ENCODE measurements around the gene CAPN15.
"Not testable (repeated sequence)": the region's sequence is repeated elsewhere in the genome, so short reads cannot be mapped to it uniquely, and the experiment has no call there.

CAPN15 gene

DNA sequence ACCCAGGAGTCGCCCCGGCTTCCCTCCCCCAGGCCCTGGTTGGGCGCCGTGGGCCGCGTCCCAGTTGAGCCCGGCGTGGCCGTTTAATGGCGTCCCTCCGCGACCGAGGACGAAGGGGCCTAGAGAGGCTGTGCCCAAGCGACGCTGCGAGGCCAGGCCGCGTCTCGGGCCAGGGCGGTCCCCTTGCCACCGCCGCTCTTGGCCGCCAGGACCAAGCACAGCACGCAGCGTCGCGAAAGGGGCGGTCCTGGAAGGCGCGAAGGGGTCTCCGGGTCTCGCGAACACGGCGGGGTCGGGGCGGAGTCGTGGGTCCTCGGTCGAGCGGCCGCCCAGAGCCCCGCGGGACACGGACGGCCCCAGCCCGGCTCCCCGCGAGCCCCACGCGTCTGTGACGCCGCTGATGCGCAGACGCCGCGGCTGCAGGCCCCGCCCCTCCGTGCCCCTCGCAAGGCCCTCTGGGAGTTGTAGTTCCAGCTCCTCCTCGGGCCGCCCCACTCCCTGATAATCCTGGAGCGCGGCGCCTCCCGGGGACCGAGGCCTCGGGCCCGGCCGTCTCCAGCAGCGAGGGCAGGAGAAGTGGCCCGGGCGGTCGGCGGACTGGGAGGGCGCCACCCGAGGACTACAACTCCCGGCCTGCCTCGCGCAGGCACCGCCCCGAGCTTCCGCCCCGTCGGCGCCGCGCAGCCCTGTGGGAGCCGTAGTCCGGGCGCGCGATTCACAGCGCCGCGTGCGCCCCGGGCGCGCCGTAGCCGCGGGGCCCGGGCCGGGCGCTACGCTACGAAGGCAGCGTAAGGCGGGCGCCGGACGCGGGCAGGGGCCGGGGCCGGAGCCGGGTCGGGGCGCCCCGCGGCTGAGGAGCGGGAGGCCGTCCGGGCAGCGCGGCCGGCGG, at the start of gene CAPN15:
TSS of gene CAPN15 (plus strand) at position 698 of the 889 bp plus-strand sequence. CDS start 19,127 bp downstream, outside the sequence.
- DNase-seq: peak; percentile 83 to 86

DNA sequence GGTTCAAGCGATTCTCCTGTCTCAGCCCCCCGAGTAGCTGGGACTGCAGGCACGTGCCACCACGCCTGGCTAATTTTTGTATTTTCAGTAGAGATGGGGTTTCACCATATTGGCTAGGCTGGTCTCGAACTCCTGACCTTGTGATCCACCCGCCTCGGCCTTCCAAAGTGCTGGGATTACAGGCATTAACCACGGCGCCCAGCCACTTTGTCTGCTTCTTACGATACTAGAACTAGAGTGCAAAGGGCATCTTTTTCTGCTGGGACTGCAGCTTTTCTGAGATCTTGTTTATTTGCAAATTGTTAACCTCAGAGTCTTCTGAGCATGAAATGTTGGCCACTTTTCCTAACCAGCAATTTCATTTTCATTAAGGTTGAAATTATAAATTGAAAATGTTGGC, 49.2 kb upstream of the CAPN15 start:
- not testable (repeated sequence) for DNase-seq

DNA sequence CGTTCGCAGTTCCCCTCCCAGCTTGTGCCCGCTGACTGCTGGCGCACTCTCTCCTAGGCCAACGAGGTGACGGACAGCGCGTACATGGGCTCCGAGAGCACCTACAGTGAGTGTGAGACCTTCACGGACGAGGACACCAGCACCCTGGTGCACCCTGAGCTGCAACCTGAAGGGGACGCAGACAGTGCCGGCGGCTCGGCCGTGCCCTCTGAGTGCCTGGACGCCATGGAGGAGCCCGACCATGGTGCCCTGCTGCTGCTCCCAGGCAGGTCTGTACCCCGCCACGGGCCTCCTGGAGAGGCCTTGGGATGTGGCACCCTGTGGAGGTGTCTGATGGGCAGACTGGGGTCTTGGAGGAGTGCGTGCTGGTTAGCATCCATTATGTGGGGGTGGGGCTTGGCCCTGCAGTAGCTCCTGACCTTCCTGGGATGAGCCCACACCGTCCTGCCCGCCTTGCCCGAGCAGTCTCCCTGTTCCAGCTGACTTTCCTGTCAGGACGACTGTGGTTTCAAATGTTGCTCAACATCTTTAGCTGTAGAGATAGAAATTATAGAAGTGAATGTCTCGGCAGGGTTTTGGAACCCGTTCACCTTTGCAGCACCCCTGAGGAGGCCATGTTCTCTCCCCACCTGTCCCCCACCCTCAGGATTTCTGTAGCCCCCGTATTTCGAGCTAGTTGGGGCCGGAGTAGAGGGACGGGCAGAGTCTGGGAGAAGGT, 44.9 kb upstream of the CAPN15 start:
- DNase-seq: no peak

DNA sequence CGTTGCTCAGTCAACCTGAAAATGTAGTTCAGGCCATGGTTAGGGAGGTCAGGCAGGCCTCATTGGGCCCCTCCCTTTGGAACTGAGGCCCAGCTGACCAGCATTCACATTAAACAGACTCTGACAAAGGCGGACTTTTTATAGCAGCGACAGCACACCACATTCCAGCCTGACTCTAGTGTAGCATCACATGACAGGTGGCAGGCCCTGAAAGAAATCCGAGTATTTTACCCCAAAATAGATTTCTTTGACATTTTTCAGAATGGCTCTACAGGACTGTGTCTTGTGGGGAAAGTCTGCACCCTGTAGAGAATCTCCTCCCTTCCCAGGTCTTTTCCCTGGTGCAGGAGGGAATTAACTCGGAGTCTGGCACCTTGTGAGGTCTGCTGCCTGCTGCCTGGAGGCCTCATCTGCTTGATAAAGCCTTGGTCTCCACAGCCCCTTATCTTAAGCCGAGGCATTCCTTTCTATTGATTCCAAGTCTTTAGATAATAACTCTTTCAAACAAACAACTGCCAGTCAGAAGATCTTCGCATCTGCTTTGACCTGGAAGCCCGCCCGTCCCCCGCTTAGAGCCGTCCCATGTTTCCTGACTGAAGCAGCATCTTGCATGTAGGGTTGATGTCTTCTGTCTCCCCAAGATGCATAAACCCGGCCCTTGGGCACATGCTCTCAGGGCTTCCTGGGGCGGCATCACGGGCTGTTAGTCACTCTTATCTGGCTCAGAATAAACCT, 44.0 kb upstream of the CAPN15 start:
- no peak for DNase-seq

DNA sequence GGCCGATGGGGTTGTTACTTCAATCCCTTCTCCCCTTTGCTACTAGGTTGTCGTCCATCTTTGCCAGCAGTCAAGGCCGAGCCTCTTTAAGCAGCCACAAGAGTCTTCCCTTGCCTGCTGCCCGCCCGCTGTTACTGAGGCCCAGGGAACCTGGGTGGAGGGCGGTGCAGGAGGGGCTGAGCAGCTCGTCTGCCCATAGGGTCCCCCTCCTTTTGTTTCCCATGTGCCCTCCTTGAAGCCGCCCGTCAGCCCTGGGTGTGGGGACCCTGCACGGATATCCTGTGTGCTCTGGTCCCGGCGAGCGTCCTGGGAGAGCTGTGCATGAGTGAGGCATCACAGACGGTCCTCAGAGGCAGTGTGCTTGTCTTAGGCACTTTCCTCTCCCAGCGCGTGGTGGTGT, 37.9 kb upstream of the CAPN15 start:
- no peak for DNase-seq

DNA sequence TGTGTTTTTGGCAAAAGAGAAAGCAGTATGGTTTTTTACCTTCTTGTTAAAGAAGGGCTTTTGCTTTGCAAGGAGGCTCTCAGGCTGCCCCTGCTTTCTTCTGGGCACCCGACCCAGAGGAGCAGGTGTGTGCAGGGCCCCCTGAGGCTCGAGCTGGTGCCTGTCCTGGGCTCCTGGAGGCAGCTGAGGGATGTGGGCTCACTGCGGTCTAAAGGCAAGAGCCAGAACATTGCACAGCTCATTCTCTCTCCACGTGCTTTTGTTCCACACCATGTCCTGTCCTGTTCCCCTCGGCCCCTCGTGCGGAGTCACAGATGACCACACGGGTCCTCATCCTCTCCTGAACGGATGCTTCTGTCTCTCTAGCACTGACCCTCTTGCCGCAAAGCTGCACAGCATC, 36.7 kb upstream of the CAPN15 start:
- DNase-seq: no peak

DNA sequence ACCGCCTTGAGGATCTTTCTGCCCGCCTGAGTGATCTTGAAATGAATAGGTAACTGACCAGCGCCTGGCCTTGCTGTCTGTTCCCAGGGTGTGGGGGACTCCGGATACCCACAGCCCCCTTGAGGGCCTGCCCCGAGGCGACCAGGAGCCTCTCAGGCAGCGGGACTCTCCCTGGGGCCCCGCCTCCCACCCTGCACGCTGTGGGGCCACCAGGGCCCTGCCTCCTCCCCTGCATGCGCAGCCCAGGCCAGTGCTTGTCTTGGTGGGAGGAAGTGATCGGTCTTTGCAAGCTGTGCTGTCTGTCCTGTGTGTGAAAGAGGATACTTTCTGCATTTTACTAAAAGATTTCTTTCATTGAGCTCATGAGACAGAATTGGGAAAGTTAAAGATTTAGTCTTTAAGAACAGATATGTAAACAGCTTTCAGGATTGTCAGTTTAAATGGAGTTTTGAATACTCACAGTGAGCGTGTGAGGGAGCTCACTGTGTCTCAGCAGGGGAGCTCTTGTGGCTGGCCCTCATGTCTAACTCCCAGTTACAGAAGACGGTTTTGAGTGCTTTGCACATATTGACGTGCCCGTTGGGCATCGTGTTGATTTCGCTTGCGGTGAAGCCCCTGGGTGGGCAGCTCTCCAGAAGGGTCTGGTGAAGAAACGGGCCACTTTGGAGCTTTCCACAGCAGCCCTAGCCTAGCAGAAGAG, 36.1 kb upstream of the CAPN15 start:
- DNase-seq: no peak

DNA sequence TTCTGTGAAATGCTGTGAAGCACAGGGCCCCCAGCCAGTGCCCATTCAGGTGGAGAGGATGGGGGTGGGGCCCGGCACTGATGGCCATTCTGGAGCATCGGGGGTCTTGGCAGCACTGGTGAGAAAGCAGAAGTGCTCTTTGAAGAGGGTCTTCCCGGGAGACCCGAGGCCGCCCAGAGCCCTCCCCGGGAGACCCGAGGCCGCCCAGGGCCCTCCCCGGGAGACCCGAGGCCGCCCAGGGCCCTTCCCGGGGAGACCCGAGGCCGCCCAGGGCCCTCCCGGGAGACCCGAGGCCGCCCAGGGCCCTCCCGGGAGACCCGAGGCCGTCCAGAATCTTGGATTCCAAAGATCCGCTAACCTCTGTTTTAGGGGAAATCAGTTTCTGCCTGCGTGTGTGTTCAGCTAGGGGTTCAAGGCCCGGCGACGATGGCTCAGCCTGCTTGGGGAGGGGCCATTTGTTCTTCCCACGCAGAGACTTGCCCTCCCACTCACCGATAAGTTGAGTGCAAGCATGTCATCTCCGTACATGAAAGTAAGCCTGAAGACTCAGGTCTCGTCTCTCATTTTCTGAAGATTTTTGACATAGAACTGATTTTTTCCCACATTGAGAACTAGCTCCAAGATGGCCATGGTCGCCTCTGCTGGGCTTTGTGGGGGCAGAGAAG, 35.2 kb upstream of the CAPN15 start:
- no peak for DNase-seq

DNA sequence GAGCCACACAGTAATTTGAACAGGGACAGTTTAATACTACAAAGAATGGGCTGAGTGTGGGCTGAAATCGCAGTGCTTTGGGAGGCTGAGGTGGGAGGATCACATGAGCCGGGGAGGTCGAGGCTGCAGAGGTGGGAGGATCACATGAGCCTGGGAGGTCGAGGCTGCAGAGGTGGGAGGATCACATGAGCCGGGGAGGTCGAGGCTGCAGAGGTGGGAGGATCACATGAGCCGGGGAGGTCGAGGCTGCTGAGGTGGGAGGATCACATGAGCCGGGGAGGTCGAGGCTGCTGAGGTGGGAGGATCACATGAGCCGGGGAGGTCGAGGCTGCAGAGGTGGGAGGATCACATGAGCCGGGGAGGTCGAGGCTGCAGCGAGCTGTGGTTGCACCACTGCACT, 32.8 kb upstream of the CAPN15 start:
- peak in 1 of 2 donors; percentile 25 for DNase-seq

DNA sequence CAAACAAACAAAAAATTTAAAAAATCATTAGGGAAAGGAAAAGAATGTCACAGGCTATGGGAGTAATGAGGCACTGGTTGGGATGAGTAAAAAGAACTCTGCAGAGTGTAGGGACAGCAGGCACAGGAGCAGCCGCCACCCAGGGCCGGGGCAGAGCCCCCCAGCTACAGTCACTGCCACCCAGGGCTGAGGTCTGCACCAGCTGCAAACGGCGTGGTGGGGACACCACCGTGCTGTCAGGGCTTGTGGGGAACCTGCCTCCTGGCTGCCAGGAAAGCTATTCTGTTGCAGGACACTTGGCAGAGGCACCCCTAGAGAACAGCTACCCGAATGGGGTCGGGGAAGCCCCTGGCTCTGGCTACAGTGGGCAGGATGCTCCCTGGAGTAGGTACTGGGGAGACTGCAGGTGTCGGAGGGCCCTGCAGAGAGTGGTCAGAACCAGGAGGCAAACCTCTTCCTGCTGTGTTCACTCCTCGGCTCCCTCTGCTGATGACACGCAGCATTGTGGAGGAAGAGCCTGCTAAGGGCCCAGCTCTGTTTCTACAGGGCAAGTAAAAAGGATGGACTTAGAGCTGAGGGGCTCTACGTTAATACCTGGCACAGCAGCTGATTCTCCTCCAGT, 32.3 kb upstream of the CAPN15 start:
- DNase-seq: peak in 1 of 2 donors; percentile 7

DNA sequence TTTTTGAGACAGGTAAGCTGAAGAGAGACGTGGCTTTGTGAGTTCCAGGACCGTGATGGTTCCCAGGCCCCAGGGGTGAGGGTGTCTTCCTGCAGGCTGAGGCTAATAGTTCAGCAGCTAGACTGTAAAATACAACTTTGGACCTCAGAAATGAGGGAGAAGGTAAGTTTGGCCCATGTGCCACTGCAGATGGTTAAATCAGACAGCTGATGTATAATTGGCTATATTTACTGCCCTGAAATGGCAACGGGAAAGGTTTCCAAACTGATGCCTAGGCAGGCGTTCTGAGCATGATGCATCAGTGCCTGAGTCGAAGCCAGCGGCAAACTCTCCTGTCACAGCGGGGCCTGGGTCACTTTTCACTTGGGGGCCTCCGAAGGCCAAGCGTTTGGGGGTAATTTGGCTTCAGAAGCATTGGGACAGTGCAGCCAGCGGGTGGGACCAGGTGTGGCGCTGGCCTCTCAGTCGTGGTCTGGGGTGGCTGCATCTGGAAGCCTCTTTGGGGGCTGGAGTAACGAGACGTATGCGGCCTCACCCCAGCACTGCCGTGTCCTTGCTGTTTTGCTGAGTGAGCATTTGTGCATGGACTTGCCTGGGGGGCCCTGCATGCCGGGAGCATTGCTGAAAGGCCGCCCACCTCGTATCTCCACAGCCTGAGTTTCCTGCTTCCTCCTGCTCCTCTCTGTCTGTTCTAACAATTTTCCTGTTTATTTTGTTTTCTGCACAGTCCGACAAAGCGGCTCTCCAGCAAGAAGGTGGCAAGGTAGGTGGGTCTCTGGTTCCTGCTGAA, 31.2 kb upstream of the CAPN15 start:
- no peak for DNase-seq

DNA sequence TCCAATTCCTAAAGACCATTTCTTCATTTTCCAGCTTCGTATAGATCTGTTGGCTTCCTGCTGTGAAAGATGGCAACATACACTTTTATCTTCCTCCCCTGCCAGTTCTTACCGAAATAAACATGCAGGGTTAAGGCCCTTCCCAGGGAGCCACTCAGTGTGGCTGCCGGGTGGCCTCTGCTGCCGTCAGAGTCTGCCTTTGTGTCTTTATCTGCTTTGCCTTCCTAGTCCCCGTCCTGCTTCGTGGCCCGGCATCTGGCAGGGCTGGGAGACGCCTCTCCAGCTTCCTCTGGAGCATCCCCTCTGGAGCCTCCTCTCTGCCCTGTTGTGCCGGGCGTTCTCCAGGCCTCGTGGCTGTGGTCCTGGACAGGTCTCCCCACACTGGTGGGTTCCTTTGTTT, 30.3 kb upstream of the CAPN15 start:
- no peak for DNase-seq

DNA sequence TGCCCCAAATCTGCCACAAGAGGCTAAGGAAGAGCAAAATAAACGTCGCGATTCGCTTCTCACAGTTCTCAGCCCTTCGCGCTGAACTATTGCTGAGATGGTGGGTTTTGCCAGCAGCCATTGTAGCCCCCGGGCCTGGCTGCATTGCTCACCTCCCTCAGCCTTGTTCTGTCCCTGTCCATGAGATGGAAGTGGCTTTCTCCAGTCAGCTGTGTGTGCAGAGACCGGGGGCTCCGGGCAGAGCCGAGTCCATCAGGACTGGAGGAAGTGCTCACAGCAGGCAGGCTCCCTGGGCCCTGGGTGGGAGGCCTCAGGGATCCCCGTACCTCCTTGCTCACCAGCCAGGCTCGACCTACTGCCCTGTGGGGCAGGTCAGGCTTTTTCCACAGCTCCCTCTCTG, 27.6 kb upstream of the CAPN15 start:
- DNase-seq: no peak

DNA sequence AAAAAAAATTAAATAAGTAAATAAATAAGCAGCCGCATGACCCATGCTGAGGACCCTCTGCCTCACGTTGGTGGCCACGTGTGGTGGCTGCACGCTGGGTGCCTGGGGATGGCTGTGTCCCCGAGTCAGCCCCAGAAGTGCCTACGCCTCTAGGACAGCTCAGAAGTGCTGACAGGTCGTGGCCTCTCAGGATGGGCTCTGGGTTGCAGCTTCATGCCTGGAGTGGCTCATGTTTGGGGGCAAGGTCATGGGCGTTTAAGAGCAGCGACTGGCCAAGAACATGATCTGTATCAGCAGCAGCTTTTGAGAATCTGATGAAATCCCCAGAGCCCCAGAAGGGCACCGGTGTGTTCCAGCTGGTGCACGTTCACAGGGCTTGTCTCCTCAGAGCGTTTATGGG, 26.8 kb upstream of the CAPN15 start:
- DNase-seq: no peak

DNA sequence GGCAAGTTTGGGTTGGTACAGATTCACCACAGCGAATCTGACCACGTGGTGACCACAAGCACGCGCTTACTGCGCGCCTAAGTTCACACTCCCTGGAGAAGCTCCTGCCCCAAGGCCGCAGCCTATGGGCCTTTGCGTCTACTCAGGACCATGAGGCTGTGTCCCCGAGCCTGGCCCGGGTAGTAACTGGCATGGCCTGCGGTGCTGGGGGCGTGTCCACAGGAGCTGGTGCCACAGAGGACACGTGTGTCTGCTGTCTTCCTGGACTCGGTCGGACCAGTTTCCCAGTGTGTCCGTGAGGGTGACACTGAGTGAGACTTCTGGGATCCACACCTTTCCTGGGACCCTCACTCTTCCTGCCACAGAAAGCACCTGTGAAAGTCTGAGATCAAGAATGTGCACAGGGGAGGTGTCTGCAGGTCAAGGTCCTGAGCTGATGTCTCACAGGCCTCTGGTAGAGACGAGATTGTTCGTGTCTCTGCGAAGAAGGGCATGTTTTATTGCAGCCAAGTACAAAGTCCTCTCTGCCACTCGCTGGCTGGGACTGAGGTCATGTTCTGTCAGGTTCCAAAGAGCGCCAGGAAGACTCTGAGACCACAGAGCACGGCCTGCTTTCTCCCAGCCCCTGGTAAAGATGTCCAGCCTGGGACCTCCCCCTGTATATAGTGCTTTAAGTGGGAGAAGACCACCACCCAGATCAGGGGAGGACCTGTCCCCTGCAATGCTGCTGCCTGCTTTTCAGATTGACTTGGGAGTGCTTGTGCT, 25.2 kb upstream of the CAPN15 start:
- no peak for DNase-seq

DNA sequence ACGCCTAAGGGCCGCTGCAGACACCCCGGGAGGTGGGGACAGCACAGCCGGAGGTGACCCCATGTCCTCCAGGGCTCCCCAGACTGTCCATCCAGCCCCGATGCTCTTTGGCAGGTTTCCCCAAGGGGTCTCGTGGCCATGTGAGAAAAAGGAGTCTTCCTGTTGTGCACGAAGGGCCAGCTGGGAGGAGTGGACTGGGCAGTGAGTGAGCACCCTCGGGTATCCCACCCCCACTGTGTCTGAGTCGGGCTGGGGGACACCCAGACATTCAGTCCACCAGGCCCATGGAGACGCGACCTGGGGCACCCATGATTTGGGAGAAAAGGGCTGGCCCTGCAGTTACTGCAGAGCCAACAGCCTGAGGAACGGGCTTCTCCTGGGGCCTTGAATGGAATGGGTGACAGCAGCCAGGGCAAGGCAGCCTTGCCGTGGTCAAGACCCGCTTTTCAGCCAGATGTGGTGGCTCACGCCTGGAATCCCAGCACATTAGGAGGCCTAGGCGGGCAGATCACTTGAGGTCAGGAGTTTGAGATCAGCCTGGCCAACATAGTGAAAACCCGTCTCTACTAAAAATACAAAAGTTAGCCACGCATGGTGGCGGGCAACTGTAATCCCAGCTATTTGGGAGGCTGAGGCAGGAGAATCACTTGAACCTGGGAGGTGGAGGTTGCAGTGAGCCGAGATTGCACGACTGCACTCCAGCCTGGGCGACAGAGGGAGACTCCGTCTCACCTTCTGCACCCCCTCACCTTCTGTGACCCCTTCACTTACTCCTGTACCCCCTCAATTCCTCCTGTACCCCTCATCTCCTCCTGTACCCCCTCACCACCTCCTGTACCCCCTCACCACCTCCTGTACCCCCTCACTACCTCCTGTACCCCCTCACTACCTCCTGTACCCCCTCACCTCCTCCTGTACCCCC, 24.1 kb upstream of the CAPN15 start:
- no peak for DNase-seq

DNA sequence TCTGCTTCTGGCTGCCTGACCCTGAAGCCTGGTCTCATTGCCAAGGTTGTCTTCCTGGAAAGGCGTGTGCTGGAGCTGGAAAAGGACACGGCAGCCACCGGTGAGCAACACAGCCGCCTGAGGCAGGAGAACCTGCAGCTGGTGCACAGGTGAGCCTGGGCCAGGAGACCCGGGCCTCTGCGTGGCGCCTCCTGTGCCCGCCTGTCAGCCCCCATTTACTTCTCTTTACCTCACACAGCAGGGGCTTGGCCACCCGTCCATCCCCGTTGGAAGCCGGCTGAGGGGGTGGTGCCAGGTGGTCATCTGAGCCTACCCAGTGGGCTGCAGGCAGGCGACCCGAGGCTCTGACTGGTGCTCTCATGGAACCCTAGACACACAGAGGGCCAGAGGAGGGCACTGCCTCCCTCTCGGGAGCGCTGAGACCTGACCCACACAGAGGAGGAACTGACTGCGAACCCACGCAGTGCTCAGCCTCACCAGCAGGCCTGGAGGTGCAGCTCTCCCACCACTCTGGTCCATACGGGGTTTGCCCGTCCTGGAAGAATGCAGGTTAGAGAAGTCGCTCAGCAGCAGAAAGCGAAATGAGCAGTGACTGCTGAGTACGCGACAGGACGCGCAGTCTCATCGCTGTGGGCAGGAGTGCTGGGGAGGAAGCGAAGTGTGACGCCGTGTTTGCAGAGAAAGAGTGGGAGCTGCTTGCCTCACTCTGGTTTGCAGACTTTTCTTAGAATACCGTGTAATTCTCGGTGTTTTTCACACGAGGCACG, 21.9 kb upstream of the CAPN15 start:
- DNase-seq: no peak

DNA sequence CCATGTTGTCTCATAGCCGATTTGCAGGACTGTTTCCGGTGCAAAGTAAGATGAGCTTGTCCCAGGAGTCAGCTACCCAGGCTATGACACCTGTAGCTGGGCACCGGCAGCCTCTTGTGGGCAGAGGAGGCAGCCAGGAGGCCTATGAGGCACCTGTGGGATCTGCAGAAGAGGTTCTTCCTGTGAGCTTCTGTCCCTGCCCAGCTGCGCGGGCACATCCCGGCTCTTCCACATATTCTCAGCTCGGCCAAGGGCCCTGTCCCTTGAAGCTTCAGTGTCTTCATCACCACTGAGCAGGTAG, 21.3 kb upstream of the CAPN15 start:
- DNase-seq: no peak

All from CD4-positive, alpha-beta T cell treated with Interleukin-4 for 1 hour (primary cell).